Smooth muscle cell (in vitro differentiated cells): ENCODE data around the gene ALK. TPM values are rescaled to one million over a fixed set of nuclear protein-coding genes. Genes with fewer than 3 reads are reported as not detected.

Source experiments
- DNase-seq: peaks from one replicate; lab custom pipeline; 2025; ENCODE audit not compliant: unreplicated experiment; lab: John Stamatoyannopoulos, UW
- H2AFZ ChIP-seq: fragments of 200-600 bp; sonication (generic); 2 replicates; pipeline ENCODE4 v1.6.0; 2016; ENCODE audit warnings: antibody characterized with exemption, low read depth, mild to moderate bottlenecking
- H3F3A ChIP-seq: fragments of 200-600 bp; sonication (generic); 2 replicates; pipeline ENCODE4 v1.6.0; 2017; ENCODE audit warnings: antibody characterized with exemption, low read depth
- H3K27ac ChIP-seq: fragments of 200-600 bp; sonication (generic); 2 replicates; pipeline ENCODE4 v1.5.1; 2016; ENCODE audit warnings: low read depth, mild to moderate bottlenecking
- H3K27me3 ChIP-seq: fragments of 200-600 bp; sonication (generic); 2 replicates; pipeline ENCODE4 v1.6.1; 2016; ENCODE audit warnings: low read depth, mild to moderate bottlenecking
- H3K36me3 ChIP-seq: fragments of 200-600 bp; sonication (generic); 2 replicates; pipeline ENCODE4 v1.5.1; 2016; ENCODE audit warnings: low read depth
- H3K4me1 ChIP-seq: fragments of 200-600 bp; sonication (generic); 2 replicates; pipeline ENCODE4 v1.5.1; 2016; ENCODE audit warnings: low read depth
- H3K4me2 ChIP-seq: fragments of 200-600 bp; sonication (generic); 2 replicates; pipeline ENCODE4 v1.6.0; 2016; ENCODE audit warnings: mild to moderate bottlenecking
- H3K4me3 ChIP-seq: fragments of 200-600 bp; sonication (generic); 2 replicates; pipeline ENCODE4 v1.5.1; 2016; ENCODE audit warnings: mild to moderate bottlenecking
- H3K79me2 ChIP-seq: fragments of 200-600 bp; sonication (generic); 2 replicates; pipeline ENCODE4 v1.6.0; 2016; ENCODE audit warnings: low read depth, mild to moderate bottlenecking
- H3K9ac ChIP-seq: fragments of 200-600 bp; sonication (generic); 2 replicates; pipeline ENCODE4 v1.6.0; 2016; ENCODE audit warnings: low read depth
- H3K9me3 ChIP-seq: fragments of 200-600 bp; sonication (generic); replicated peaks from 2 replicates; pipeline ENCODE4 v1.5.1; 2016; ENCODE audit warnings: low read depth
- H4K20me1 ChIP-seq: fragments of 200-600 bp; sonication (generic); 2 replicates; pipeline ENCODE4 v1.6.0; 2016; ENCODE audit warnings: low read depth
- CTCF ChIP-seq: fragments of 200-600 bp; sonication (generic); IDR thresholded peaks from 2 replicates; pipeline ENCODE4 v1.5.1; 2017; ENCODE audit warnings: borderline replicate concordance, mild to moderate bottlenecking, antibody characterized with exemption; ENCODE audit not compliant: insufficient read depth, poor library complexity, severe bottlenecking
- WGBS: methylation state at CpG from one replicate; pipeline ENCODE4 v1.1.7; 2016; ENCODE audit warnings: low lambda C conversion rate; 5-methylcytosine and 5-hydroxymethylcytosine counted together
- polyA plus RNA-seq: library from polyadenylated mRNA; unstranded; fragments of >200 nt; fragmentation: Nextera tagmentation; extraction: Ambion mirVana; gene quantifications from 2 replicates; pipeline ENCODE4 v1.2.1, GENCODE V29; 2016
- total RNA-seq: library from RNA; depleted of rRNA; stranded (reverse); fragments of >200 nt; gene quantifications from 2 replicates; pipeline ENCODE4 v1.2.3, GENCODE V29; 2014

The ALK gene
- total and polyA plus RNA-seq, 2 experiments from 2014 or later: 0.13 to 0.19 TPM

GRCh38 chr2:29293830-29294438, 627.5 kb downstream of the ALK start:
- no peaks in the 10 kb centered on the region for H3K9me3 ChIP-seq
- H3K4me3 ChIP-seq: no peak overlapping the region
- no peaks in the 10 kb centered on the region for H4K20me1 ChIP-seq
- no peak overlapping the region for H3K27ac ChIP-seq
- H3K4me1 ChIP-seq: peaks cover 6% of the 10 kb centered on the region
- H3K4me2 ChIP-seq: no peak overlapping the region
- H2AFZ ChIP-seq: no peak overlapping the region
- H3K36me3 ChIP-seq: no peaks in the 10 kb centered on the region
- H3K27me3 ChIP-seq: peaks cover 20% of the 10 kb centered on the region
- TF ChIP-seq CTCF: no peak
- 25% methylated on average over 5 of the region's 5 CpGs for WGBS
- no peak overlapping the region for H3K9ac ChIP-seq
- no peaks in the 10 kb centered on the region for H3K79me2 ChIP-seq
- no peaks in the 10 kb centered on the region for H3F3A ChIP-seq
- no peak for DNase-seq

GRCh38 chr2:29290293-29291047, 630.9 kb downstream of the ALK start:
- TF ChIP-seq CTCF: no peak
- Histone ChIP-seq H3K4me3 (no peak overlapping the region), H4K20me1 (no peaks in the 10 kb centered on the region), H3K4me1 (peaks cover 6% of the 10 kb centered on the region), H3K79me2 (no peaks in the 10 kb centered on the region), H3K27me3 (peaks cover 4% of the 10 kb centered on the region), H3K36me3 (no peaks in the 10 kb centered on the region), H3K9me3 (no peaks in the 10 kb centered on the region), H3K27ac (no peak overlapping the region), H2AFZ (no peak overlapping the region), H3K9ac (no peak overlapping the region), H3F3A (no peaks in the 10 kb centered on the region), H3K4me2 (no peak overlapping the region)
- WGBS: 62% methylated on average over 8 of the region's 8 CpGs
- no peak for DNase-seq

GRCh38 chr2:29284671-29285070, 636.7 kb downstream of the ALK start:
- Histone ChIP-seq H3K9ac (no peak overlapping the region), H2AFZ (no peak overlapping the region), H3K27me3 (peaks cover 6% of the 10 kb centered on the region), H3K4me2 (no peak overlapping the region), H3K27ac (no peak overlapping the region), H3K79me2 (no peaks in the 10 kb centered on the region), H3K36me3 (no peaks in the 10 kb centered on the region), H3F3A (no peaks in the 10 kb centered on the region), H4K20me1 (no peaks in the 10 kb centered on the region), H3K4me3 (no peak overlapping the region), H3K4me1 (peaks cover 6% of the 10 kb centered on the region), H3K9me3 (no peaks in the 10 kb centered on the region)
- 96% methylated on average over 10 of the region's 10 CpGs for WGBS
- no peak for TF ChIP-seq CTCF
- no peak for DNase-seq
